Keratinocyte (primary cell): ENCODE measurements around the gene SS18L1. TPM values are rescaled to one million over a fixed set of nuclear protein-coding genes. Genes with fewer than 3 reads are reported as not detected.

Experiments
- DNase-seq: peaks from one replicate; pipeline ENCODE4 v3.0.0-alpha.2; 2011; ENCODE audit warnings: low read depth, missing footprints, low spot score
- FAIRE-seq: peaks from 2 replicates; lab custom pipeline; 2011; peaks lifted over from hg19 to GRCh38; lab: Jason Lieb, UNC
- H2AFZ ChIP-seq: 2 replicates; pipeline ENCODE4 v1.6.0; 2012; ENCODE audit warnings: low read length, control low read depth, inconsistent platforms; ENCODE audit not compliant: control insufficient read depth
- H3K27ac ChIP-seq: 2 replicates; pipeline ENCODE4 v1.5.1; 2011; ENCODE audit warnings: low read length; ENCODE audit not compliant: control insufficient read depth, insufficient read depth
- H3K27me3 ChIP-seq: 3 replicates; pipeline ENCODE4 v1.6.0; 2011; ENCODE audit warnings: low read length; ENCODE audit not compliant: control insufficient read depth, insufficient read depth; ENCODE audit errors: extremely low read depth
- H3K36me3 ChIP-seq, 2 experiments: 2 replicates in 1 of 2; 3 replicates in 1 of 2; pipeline ENCODE4 v1.5.1; 2011; ENCODE audit warnings: low read length in 2 of 2, mild to moderate bottlenecking in 1 of 2; ENCODE audit not compliant: control insufficient read depth in 2 of 2, insufficient read depth in 2 of 2; ENCODE audit errors: extremely low read depth in 1 of 2
- H3K4me1 ChIP-seq: 3 replicates; pipeline ENCODE4 v1.5.1; 2011; ENCODE audit warnings: low read length; ENCODE audit not compliant: control insufficient read depth, insufficient read depth; ENCODE audit errors: extremely low read depth
- H3K4me2 ChIP-seq: 3 replicates; pipeline ENCODE4 v1.6.0; 2011; ENCODE audit warnings: low read depth, low read length; ENCODE audit not compliant: control insufficient read depth, insufficient read depth; ENCODE audit errors: extremely low read depth
- H3K4me3 ChIP-seq, 3 experiments: fragments of 200-600 bp in 1 of 3; sonication (generic) in 1 of 3; 2 replicates in 2 of 3; 3 replicates in 1 of 3; pipeline ENCODE4 v1.5.1; 2011 to 2016; ENCODE audit warnings: low read length in 3 of 3, mild to moderate bottlenecking in 3 of 3, control low read depth in 2 of 3, inconsistent platforms in 1 of 3, low read depth in 1 of 3, mixed read lengths in 1 of 3, mixed run types in 1 of 3, moderate library complexity in 1 of 3; ENCODE audit not compliant: control insufficient read depth in 2 of 3, insufficient read depth in 2 of 3; ENCODE audit errors: extremely low read depth in 1 of 3
- H3K79me2 ChIP-seq: 2 replicates; pipeline ENCODE4 v1.6.0; 2012; ENCODE audit warnings: low read length; ENCODE audit not compliant: control insufficient read depth, insufficient read depth
- H3K9ac ChIP-seq: 3 replicates; pipeline ENCODE4 v1.6.0; 2011; ENCODE audit warnings: low read length; ENCODE audit not compliant: control insufficient read depth, insufficient read depth; ENCODE audit errors: extremely low read depth
- H3K9me1 ChIP-seq: 3 replicates; pipeline ENCODE4 v1.6.0; 2011; ENCODE audit warnings: low read length; ENCODE audit not compliant: control insufficient read depth, insufficient read depth; ENCODE audit errors: extremely low read depth
- H3K9me3 ChIP-seq: 2 replicates; pipeline ENCODE4 v1.5.1; 2012; ENCODE audit warnings: low read depth, low read length; ENCODE audit not compliant: control insufficient read depth
- H4K20me1 ChIP-seq: 3 replicates; pipeline ENCODE4 v1.6.0; 2011; ENCODE audit warnings: low read length; ENCODE audit not compliant: control insufficient read depth, insufficient read depth; ENCODE audit errors: extremely low read depth
- EZH2 ChIP-seq: IDR thresholded peaks from one replicate; pipeline ENCODE4 v1.6.1; 2012; ENCODE audit warnings: inconsistent platforms, mild to moderate bottlenecking, low read length, moderate library complexity
- dilution Hi-C: fragments of 300-500 bp; cut with MboI; formaldehyde crosslinking; loops from one replicate; pipeline ENCODE4 v1.7.0; 2020; ENCODE audit warnings: low sequenced_read_pairs; ENCODE audit not compliant: extremely low pct_ligation_motif_present
- polyA plus RNA-seq, 5 experiments: library from polyadenylated mRNA; depleted of rRNA in 3 of 5; stranded (reverse) in 3 of 5; stranded (forward) in 1 of 5; unstranded in 1 of 5; fragments of >200 nt; gene quantifications; 1 replicate in 1 of 5; 2 replicates in 3 of 5; 3 replicates in 1 of 5; pipeline versions ENCODE4 v1.2.1 to v1.2.3, GENCODE V29; 2011 to 2012; ENCODE audit warnings: missing spikeins in 2 of 5, low read depth in 1 of 5, low replicate concordance in 1 of 5
- TF ChIP-seq, protein P1 (sequence below), 3 experiments: IDR thresholded peaks in 1 of 3; conservative IDR thresholded peaks in 1 of 3; optimal IDR thresholded peaks in 1 of 3; 2 replicates in 2 of 3; 3 replicates in 1 of 3; pipeline versions ENCODE3 to v1.5.1; 2011; ENCODE audit warnings: low read length in 3 of 3, mild to moderate bottlenecking in 3 of 3, moderate library complexity in 2 of 3, control low read depth in 1 of 3, inconsistent platforms in 1 of 3; ENCODE audit not compliant: insufficient read depth in 2 of 3; ENCODE audit errors: extremely low read depth in 1 of 3

Gene SS18L1
- polyA plus RNA-seq, 1 donor (not counting 4 experiments of a cell fraction or from before 2014, with no cell fraction given), result 9.4 TPM

DNA sequence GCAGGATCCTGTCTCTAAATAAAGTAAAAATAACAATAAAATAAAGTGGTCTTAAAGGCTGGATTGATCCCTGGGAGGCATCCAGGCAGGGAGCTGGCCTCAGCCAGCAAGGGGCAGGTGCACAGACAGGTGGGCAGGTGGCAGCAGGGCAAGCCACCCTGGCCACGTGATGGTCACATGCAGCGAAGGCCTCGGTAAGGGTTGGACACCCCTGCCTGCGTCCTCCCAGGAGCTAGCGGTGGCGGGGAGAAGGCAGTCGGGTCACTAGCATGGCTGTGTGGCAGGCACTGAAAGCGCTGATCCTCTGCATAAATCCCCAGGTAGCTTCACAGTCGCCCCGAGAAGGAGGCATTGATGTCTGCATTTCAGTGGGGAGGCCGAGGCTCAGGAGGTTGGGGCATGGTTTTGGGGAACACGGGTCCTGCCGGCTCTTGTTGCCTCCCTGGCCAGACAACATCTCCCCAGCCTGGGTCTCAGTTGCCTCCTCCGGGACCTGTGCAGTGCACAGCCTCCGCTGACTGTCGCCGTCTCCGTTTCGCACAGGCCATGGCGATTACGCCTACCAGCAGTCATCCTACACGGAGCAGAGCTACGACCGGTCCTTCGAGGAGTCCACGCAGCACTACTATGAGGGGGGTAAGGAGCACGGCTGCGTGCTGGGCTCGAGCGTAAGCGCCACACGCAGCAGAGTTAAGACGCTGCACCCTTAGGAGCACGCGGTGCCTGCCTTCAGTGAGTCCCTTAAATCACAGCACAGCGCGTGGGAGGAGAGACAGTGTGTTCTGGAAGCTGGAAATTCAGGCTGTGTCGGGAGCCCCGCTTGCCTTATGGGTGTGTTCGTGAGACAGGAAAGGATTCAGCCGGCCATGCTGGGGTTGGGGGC is 21.6 kb downstream of the SS18L1 start:
- Histone ChIP-seq H4K20me1 (no peaks in the 10 kb centered on the region), H2AFZ (no peak overlapping the region), H3K36me3 (peaks cover 20 to 21% of the 10 kb centered on the region in 2 experiments), H3K4me3 (no peak overlapping the region), H3K27me3 (no peaks in the 10 kb centered on the region), H3K4me1 (peaks cover 14% of the 10 kb centered on the region), H3K4me2 (no peak overlapping the region), H3K9me3 (no peaks in the 10 kb centered on the region), H3K27ac (no peak overlapping the region), H3K79me2 (no peaks in the 10 kb centered on the region), H3K9me1 (no peaks in the 10 kb centered on the region), H3K9ac (no peak overlapping the region)
- dilution Hi-C loops, result no loop called here
- FAIRE-seq (no peak), DNase-seq (no peak)
- TF ChIP-seq, protein P1, sequence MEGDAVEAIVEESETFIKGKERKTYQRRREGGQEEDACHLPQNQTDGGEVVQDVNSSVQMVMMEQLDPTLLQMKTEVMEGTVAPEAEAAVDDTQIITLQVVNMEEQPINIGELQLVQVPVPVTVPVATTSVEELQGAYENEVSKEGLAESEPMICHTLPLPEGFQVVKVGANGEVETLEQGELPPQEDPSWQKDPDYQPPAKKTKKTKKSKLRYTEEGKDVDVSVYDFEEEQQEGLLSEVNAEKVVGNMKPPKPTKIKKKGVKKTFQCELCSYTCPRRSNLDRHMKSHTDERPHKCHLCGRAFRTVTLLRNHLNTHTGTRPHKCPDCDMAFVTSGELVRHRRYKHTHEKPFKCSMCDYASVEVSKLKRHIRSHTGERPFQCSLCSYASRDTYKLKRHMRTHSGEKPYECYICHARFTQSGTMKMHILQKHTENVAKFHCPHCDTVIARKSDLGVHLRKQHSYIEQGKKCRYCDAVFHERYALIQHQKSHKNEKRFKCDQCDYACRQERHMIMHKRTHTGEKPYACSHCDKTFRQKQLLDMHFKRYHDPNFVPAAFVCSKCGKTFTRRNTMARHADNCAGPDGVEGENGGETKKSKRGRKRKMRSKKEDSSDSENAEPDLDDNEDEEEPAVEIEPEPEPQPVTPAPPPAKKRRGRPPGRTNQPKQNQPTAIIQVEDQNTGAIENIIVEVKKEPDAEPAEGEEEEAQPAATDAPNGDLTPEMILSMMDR (optimal IDR thresholded peaks at IDR 0.05 in 1 of 3, IDR thresholded peaks at IDR 0.05 in 1 of 3, conservative IDR thresholded peaks at IDR 0.05 in 1 of 3; ENCODE audit: extremely low read depth in 1 of 3, insufficient read depth in 2 of 3, low read length in 3 of 3), result no peak
- no peak for TF ChIP-seq EZH2

DNA sequence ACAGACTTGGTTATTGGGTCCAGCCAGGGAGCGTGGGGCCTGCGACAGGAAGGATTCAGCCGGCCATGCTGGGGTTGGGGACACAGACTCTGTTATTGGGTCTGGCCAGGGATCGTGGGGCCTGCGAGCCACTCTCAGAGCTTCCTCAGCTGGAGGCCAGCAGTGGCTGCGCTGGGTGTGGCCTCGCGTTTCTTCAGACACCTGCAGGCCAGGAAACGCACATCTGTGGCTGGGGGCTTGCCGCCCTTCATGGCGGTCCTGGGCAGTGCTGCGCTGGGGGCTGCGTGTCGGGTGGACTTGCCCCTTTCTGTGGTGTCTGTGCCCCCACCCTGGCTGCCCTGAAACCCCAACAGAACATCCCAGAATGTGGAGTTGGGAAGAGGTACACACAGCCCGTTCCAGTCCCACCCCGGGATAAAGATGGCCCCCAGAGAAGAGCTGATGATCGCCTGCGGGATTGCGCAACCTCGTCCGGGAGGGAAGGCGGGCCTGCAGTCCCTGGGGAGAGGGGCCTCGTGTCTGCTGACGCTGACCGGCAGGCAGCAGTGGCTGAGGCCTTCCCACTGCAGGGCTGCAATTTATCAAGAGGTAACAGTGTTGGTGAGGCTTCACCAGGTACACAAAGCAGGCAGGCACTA is 22.3 kb downstream of the SS18L1 start:
- peaks cover 9% of the 10 kb centered on the region for H3K4me1 ChIP-seq
- H3K4me2 ChIP-seq, result no peak overlapping the region
- H3K9me3 ChIP-seq, result no peaks in the 10 kb centered on the region
- TF ChIP-seq, protein P1 (optimal IDR thresholded peaks at IDR 0.05 in 1 of 3, IDR thresholded peaks at IDR 0.05 in 1 of 3, conservative IDR thresholded peaks at IDR 0.05 in 1 of 3; ENCODE audit: extremely low read depth in 1 of 3, insufficient read depth in 2 of 3, low read length in 3 of 3), result no peak
- TF ChIP-seq EZH2, result no peak
- no peak for DNase-seq
- no peaks in the 10 kb centered on the region for H4K20me1 ChIP-seq
- H3K9me1 ChIP-seq, result no peaks in the 10 kb centered on the region
- no peak overlapping the region for H2AFZ ChIP-seq
- no peaks in the 10 kb centered on the region for H3K79me2 ChIP-seq
- no peak for FAIRE-seq
- peaks cover 20 to 21% of the 10 kb centered on the region in 2 experiments for H3K36me3 ChIP-seq
- no peak overlapping the region for H3K4me3 ChIP-seq
- no peaks in the 10 kb centered on the region for H3K27me3 ChIP-seq
- no peak overlapping the region for H3K9ac ChIP-seq
- H3K27ac ChIP-seq, result no peak overlapping the region
- dilution Hi-C loops, result no loop called here
